GM12865 (cell line): ENCODE data around the gene DLG2.
"Not testable (repeated sequence)": the region's sequence is repeated elsewhere in the genome, so short reads cannot be mapped to it uniquely, and the experiment has no call there.

Experiments used
- DNase-seq: peaks from one replicate; pipeline ENCODE4 v3.0.0; 2010; ENCODE audit warnings: low read depth
- H3K4me3 ChIP-seq: 2 replicates; pipeline ENCODE4 v1.5.1; 2011; ENCODE audit warnings: mild to moderate bottlenecking, low read depth, low read length, control low read depth
- CTCF ChIP-seq: IDR thresholded peaks from 2 replicates; pipeline ENCODE4 v1.5.1; 2011; ENCODE audit warnings: low read length, control low read depth, low read depth, inconsistent platforms; ENCODE audit not compliant: insufficient read depth; ENCODE audit errors: missing control alignments

DLG2 gene

GRCh38 chr11:83751041-83751440 is 1876.1 kb downstream of the DLG2 start:
- no peak overlapping the region for H3K4me3 ChIP-seq

GRCh38 chr11:83746921-83747585 is 1880.1 kb downstream of the DLG2 start:
- no peak overlapping the region for H3K4me3 ChIP-seq
- DNase-seq = no peak

More at GRCh38 chr11:83751041-83751440, 1876.1 kb downstream of the DLG2 start:
- no peak for DNase-seq
- no peak for TF ChIP-seq CTCF

GRCh38 chr11:83744620-83745192 is 1882.4 kb downstream of the DLG2 start:
- H3K4me3 ChIP-seq = no peak overlapping the region
- no peak for DNase-seq
- TF ChIP-seq CTCF = no peak

More at GRCh38 chr11:83746921-83747585, 1880.1 kb downstream of the DLG2 start:
- TF ChIP-seq CTCF = no peak

- no peak for TF ChIP-seq CTCF
- no peak for DNase-seq
- H3K4me3 ChIP-seq = no peak overlapping the region
Measured at GRCh38 chr11:83736684-83737083, 1890.5 kb downstream of the DLG2 start.

- no peak for DNase-seq
- H3K4me3 ChIP-seq = no peak overlapping the region
- no peak for TF ChIP-seq CTCF
Measured at GRCh38 chr11:83734120-83734519, 1893.0 kb downstream of the DLG2 start.

- not testable (repeated sequence) for DNase-seq
Measured at GRCh38 chr11:83731288-83731687, 1895.9 kb downstream of the DLG2 start.

GRCh38 chr11:83728281-83728680 is 1898.9 kb downstream of the DLG2 start:
- no peak for TF ChIP-seq CTCF
- no peak overlapping the region for H3K4me3 ChIP-seq
- DNase-seq = no peak

More at GRCh38 chr11:83731288-83731687, 1895.9 kb downstream of the DLG2 start:
- not testable (repeated sequence) for H3K4me3 ChIP-seq
